ENCODE data around the gene RWDD4. TPM values are rescaled to one million over a fixed set of nuclear protein-coding genes. Genes with fewer than 3 reads are reported as not detected.

RWDD4 gene
- polyA plus RNA-seq, 12 donors: 24.0 to 39.6 (median 35.9) TPM; not detected in 1

- DNase-seq: no peak
These were observed 51.1 kb downstream of the RWDD4 start for GRCh38 chr4:183607894-183608293.

GRCh38 chr4:183602557-183603027, 56.4 kb downstream of the RWDD4 start:
- DNase-seq: peak; percentile 23

GRCh38 chr4:183601381-183601780, 57.6 kb downstream of the RWDD4 start:
- DNase-seq: no peak

- no peak for DNase-seq
These were observed 58.7 kb downstream of the RWDD4 start for GRCh38 chr4:183600189-183600685.

- DNase-seq: no peak
These were observed 59.3 kb downstream of the RWDD4 start for GRCh38 chr4:183599690-183600089.

GRCh38 chr4:183599284-183599683, 59.7 kb downstream of the RWDD4 start:
- no peak for DNase-seq

GRCh38 chr4:183596067-183596757, 62.8 kb downstream of the RWDD4 start:
- no peak for DNase-seq

- DNase-seq: no peak
These were observed 64.2 kb downstream of the RWDD4 start for GRCh38 chr4:183594823-183595222.

- no peak for DNase-seq
These were observed 67.7 kb downstream of the RWDD4 start for GRCh38 chr4:183591301-183591700.

Other genes with a start within 250 kb of the RWDD4 start
- 10 to 100 TPM in 11 of 12 donors, not detected in 1; 15.3 to 21.6 (median 17.5) TPM for gene CDKN2AIP, start 214.5 kb downstream of the RWDD4 start, polyA plus RNA-seq (ENCODE audit: insufficient read length in 12 of 12)
- gene ING2, start 154.1 kb downstream of the RWDD4 start, polyA plus RNA-seq (ENCODE audit: insufficient read length in 12 of 12): 10 to 100 TPM in 11 of 12 donors, not detected in 1; 14.6 to 32.4 (median 16.6) TPM
- 10 to 100 TPM in 11 of 12 donors, not detected in 1; 22.4 to 41.9 (median 32.3) TPM for gene TRAPPC11, start 108 bp upstream of the RWDD4 start, polyA plus RNA-seq (ENCODE audit: insufficient read length in 12 of 12)
- 10 to 100 TPM in 1 of 12 donors, 1 to 10 TPM in 10, not detected in 1; 4.8 to 12.6 (median 5.7) TPM for gene STOX2, start 246.1 kb upstream of the RWDD4 start, polyA plus RNA-seq (ENCODE audit: insufficient read length in 12 of 12)

Data from muscle of arm (tissue), 12 donors.